Activated gamma-delta T cell treated with Interleukin-2 at 50 U/mL for 16 hours (primary cell): ENCODE results near the gene RNF121.

ENCODE experiments used
- DNase-seq: peaks from one replicate; pipeline ENCODE4 v3.0.0-alpha.2; 2020

RNF121 gene

DNA sequence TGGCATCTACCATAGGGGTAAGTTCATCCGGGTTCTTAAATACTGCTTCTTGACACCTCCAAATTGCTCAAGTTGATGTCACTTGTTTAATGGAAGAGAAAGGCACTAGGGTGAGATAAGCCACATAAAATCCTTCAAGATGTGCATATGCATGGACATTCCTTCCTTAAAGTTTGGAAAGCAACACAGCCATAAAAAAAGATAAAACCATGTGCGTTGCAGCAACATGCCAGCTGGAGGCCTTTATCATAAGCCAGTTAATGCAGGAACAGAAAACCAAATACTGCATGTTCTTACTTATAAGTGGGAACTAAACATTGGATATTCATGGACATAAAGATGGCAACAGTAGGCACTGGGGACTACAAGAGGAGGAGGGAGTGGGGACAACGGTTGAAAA, 61.9 kb downstream of the RNF121 start:
- no peak for DNase-seq

DNA sequence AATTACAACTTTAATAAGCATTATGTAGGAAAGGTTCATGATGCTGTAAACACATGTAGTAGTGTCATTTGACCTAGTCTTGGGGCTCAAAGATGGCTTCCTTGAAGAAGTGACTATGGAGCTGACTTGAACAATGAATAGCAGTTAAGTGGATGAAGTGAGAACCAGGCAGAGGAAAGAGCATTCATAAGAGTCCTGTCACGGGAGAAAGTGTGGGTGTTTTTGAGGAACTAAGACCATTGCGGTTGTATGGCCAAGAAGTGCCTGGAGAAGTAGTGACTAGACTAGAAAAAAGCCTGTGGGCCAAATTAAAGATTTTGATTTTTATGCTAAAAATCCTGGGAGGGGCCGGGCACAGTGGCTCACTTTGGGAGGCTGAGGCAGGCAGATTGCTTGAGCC, 62.6 kb downstream of the RNF121 start:
- DNase-seq: no peak

GRCh38 chr11:71992136-71992730, 63.4 kb downstream of the RNF121 start:
- DNase-seq: no peak

- DNase-seq: no peak
Observed at GRCh38 chr11:71994786-71995185, 65.9 kb downstream of the RNF121 start.

- no peak for DNase-seq
Observed at GRCh38 chr11:71995726-71996291, 67.0 kb downstream of the RNF121 start.

GRCh38 chr11:71996517-71996916, 67.7 kb downstream of the RNF121 start:
- no peak for DNase-seq

DNA sequence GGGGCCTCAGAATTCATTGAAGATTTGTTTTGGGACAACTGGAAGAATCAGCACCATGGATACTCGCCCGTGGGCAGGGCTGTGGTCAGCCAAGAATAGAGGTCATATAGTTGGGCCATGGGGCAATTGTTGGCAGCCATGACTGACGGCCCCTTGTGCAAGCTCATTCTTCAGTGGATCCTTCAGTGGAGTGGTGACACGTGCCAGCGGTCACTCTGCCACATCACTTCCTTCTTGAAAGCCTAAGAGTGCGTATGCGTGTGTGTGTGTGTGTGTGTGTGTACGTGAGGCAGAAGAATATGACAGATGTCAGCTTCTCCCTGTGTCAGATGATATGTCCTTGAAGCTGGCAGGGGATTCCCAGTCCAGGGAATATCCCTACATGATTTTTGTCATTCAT, 68.1 kb downstream of the RNF121 start:
- DNase-seq: no peak

GRCh38 chr11:71997594-71997993, 68.7 kb downstream of the RNF121 start:
- DNase-seq: no peak

DNA sequence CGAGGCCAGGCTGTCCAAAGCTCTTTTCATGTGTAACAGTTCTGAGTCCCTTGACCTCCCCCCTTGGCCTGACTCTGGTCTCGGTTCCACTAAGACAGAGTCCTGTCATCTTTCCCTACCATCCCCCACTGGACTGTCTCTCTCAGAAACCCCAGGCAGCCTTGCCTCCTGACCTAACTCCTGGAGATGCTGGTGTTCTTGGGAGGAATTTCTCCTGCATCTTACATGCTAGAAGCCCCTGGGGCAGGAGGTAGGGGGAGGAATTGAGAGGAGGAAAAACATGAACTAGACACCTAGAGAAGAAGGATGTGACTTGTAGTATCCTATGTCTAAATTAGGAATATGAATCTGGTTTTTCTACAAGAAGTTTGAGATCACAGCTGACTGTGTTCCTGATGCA, 69.2 kb downstream of the RNF121 start:
- DNase-seq: no peak

GRCh38 chr11:71998649-71999310, 69.9 kb downstream of the RNF121 start, which contains the start of gene IL18BP:
TSS of gene IL18BP (plus strand) at chr11:71998909. CDS start at chr11:71999985, 1,076 bp downstream.
- DNase-seq: no peak

- DNase-seq: no peak
Observed at GRCh38 chr11:71999362-71999761, 70.5 kb downstream of the RNF121 start.

GRCh38 chr11:71999798-72000197, 71.0 kb downstream of the RNF121 start:
- no peak for DNase-seq

DNA sequence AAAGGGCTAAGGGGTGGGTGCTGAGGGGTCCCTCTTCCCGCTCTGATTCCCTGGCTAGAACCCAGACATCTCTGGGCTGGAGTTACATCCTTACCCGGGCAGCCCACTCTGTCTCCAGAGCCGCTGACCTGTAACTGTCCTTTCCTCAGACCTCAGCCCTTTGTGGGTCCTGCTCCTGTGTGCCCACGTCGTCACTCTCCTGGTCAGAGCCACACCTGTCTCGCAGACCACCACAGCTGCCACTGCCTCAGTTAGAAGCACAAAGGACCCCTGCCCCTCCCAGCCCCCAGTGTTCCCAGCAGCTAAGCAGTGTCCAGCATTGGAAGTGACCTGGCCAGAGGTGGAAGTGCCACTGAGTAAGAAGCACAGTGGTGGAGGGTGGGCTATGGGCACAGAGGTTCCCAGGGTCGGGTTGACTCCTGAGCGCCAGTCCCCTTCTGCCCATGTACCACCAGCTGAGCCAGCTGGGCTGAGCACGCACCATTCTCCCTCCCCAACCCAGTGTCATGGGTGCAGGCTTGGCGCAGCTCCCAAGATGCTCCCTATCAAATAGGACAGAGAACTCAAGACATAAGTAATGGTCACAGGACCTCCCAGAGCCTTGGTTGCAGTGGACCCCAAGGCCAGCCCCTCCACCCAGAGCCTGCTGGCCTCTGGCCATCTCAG, 71.5 kb downstream of the RNF121 start:
- DNase-seq: no peak

- DNase-seq: no peak
Observed at GRCh38 chr11:72001285-72001684, 72.4 kb downstream of the RNF121 start.

DNA sequence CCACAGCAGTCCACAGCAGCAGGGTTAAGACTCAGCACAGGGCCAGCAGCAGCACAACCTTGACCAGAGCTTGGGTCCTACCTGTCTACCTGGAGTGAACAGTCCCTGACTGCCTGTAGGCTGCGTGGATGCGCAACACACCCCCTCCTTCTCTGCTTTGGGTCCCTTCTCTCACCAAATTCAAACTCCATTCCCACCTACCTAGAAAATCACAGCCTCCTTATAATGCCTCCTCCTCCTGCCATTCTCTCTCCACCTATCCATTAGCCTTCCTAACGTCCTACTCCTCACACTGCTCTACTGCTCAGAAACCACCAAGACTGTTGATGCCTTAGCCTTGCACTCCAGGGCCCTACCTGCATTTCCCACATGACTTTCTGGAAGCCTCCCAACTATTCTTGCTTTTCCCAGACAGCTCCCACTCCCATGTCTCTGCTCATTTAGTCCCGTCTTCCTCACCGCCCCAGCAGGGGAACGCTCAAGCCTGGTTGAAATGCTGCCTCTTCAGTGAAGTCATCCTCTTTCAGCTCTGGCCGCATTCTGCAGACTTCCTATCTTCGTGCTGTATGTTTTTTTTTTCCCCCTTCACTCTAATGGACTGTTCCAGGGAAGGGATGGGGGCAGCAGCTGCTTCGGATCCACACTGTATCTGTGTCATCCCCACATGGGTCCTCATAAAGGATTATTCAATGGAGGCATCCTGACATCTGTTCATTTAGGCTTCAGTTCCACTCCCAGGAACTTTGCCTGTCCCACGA, 73.2 kb downstream of the RNF121 start:
- DNase-seq: no peak

- DNase-seq: no peak
Observed at GRCh38 chr11:72002841-72003775, 74.3 kb downstream of the RNF121 start.

DNA sequence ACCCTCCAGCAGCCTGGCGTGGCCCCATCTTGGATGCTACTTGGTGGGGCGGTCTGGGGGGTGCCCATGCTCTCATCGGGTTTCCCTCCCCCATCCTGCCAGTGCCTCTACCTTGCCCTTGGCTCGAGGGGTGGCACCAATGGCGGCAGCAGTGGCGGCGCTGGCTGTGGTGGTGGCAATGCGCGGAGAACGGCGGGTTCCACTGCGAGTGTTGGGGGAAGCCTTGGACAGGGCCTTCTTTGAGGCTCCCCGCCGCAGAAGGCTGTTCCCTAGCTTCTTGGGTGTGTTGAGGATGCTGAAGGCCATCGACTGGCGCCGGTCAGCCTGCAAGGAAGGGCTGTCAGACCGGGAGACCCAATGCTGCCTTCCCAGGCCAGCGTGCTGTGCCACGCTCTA, 74.9 kb downstream of the RNF121 start:
- DNase-seq: no peak

DNA sequence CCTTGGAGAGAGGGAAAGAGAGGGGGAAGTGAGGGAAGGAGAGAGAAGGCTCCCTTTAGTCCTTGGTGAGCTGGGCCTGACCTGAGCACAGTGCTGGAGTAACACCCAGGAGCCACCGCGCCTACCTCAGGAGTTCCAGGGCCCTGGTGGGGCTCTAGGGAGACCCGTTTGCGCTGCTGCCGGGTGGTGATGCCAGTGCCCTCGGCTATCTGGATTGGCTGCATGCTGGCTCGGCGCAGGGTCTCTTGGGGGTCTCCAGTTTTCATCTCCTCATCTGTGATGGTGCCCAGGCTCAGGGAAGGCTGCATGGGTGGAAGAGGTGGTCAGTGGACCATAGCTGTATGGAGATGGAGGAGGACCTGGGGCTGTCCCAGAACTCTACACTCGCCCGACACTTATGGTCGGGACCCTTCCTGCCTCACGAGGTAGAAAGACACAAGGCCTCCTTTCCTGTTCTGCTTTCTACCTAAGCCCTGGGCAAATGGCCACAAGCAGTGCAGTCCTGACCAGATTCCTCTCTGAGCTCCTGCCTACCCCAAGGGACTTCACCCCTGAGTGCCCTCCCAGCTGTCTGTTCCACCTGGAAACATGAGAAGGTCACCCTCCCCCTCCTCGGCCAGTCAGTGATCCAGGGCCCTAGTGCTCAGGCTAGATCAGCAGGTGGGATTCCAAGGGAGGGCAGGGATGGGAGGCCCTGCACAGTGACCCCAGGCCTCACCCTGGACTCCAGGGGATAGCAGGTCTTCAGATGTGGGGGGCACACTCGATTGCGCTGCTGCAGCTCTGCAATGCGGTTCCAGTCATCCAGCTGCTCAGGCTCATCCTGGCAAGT, 75.9 kb downstream of the RNF121 start:
- DNase-seq: no peak

DNA sequence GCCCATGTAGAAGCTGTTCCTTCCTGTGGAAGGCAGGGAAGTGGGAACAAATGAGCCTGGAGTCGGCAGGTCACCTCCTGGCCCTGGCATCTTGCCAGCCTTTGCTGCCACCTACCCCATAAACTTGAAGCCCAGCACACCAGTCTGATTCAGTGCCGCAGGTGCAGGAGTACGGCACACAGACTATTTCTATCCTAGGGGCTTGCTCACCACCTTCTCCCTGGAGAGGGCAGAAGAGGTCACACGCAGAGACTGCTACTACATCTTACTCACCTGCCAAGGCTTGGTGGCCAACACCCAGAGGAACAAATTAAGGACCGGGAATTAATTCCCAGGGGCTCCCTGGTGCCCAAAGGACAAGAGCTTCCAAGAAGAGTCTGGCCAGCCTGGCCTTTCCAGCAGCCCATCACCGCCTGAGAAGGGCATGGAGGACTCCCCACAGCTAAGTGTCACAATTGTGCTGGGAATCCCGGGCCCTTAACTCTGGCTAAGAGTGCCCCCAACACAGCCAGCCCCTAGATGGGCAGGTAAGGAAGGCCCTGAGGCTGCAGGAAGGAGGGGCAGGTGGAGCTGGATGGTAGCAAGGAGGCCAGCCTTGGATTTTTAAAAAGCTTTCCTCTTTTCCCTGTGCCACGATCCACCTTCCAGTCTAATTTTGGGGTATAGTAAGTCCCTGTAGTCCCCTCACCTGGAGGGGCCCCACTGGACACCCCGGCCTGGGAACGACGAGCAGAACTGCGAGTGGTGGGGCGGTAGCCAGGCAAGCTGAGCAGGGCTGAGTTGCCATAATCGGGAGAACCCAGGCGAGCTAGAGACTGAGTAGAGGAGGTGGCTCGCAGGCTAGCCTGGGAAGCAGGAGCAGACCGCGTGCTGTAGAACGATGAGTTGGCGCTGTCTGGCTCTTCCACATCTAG, 76.8 kb downstream of the RNF121 start:
- DNase-seq: no peak
